GM18907 (cell line): ENCODE results near the gene ABCA13.

ENCODE experiments used
- ATAC-seq: cut with Tn5 transposase; IDR thresholded peaks from one replicate; pipeline ENCODE4 v1.9.1; 2021; ENCODE audit warnings: mild to moderate bottlenecking, moderate library complexity; ENCODE audit not compliant: unreplicated experiment

Gene ABCA13

GRCh38 chr7:48421357-48421756, 250.1 kb downstream of the ABCA13 start:
- no peak for ATAC-seq

- peak; percentile 54 for ATAC-seq
These were observed 253.5 kb downstream of the ABCA13 start for GRCh38 chr7:48424731-48425130.

GRCh38 chr7:48426331-48426965, 255.2 kb downstream of the ABCA13 start:
- ATAC-seq = no peak

GRCh38 chr7:48426966-48427555, 255.8 kb downstream of the ABCA13 start:
- ATAC-seq = no peak

GRCh38 chr7:48427671-48428070, 256.4 kb downstream of the ABCA13 start:
- no peak for ATAC-seq

- ATAC-seq = peak; percentile 39
These were observed 256.9 kb downstream of the ABCA13 start for GRCh38 chr7:48428091-48428684.

- no peak for ATAC-seq
These were observed 257.9 kb downstream of the ABCA13 start for GRCh38 chr7:48429117-48429516.

GRCh38 chr7:48438206-48438605, 266.9 kb downstream of the ABCA13 start:
- ATAC-seq = no peak

GRCh38 chr7:48441848-48442492, 270.7 kb downstream of the ABCA13 start:
- no peak for ATAC-seq

GRCh38 chr7:48443051-48443450, 271.8 kb downstream of the ABCA13 start:
- no peak for ATAC-seq

GRCh38 chr7:48446721-48447120, 275.5 kb downstream of the ABCA13 start:
- ATAC-seq = no peak

- no peak for ATAC-seq
These were observed 281.0 kb downstream of the ABCA13 start for GRCh38 chr7:48452218-48452617.

- ATAC-seq = no peak
These were observed 283.5 kb downstream of the ABCA13 start for GRCh38 chr7:48454750-48455192.

GRCh38 chr7:48455363-48455762, 284.1 kb downstream of the ABCA13 start:
- no peak for ATAC-seq

GRCh38 chr7:48458701-48459524, 287.7 kb downstream of the ABCA13 start:
- ATAC-seq = no peak

GRCh38 chr7:48466713-48467112, 295.5 kb downstream of the ABCA13 start:
- ATAC-seq = no peak

- no peak for ATAC-seq
These were observed 299.9 kb downstream of the ABCA13 start for GRCh38 chr7:48471196-48471595.

- ATAC-seq = no peak
These were observed 301.4 kb downstream of the ABCA13 start for GRCh38 chr7:48472640-48473039.

GRCh38 chr7:48473205-48473865, 302.1 kb downstream of the ABCA13 start:
- ATAC-seq = no peak

GRCh38 chr7:48481235-48481634, 310.0 kb downstream of the ABCA13 start:
- ATAC-seq = no peak
